Measurements from ENCODE around the gene PCDH12.

Gene PCDH12

DNA sequence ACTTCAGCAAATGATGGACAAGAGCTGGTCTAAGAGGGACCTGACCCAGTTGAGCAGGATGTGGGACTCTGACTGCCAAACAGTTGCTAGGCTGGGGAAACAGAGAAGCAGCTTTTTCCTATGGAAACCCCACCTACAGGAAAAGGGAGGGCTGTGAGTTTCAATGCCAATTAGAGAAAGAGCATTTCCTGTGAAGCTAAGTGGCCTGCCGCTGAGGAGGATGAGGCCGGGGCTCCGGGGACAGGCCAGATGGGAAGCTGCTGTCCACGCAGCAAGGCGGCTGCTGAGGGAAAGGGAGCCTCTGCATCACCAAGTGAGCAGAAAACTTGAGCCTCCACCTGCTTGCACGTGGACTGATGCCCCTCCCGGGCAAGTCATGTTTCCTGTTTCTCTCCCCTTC, at the start of gene PCDH12:
Gene PCDH12, minus strand, starts transcription at position 90 of the 400 bp plus-strand sequence. CDS start 351 bp downstream, outside the sequence.
- FAIRE-seq, result no peak

DNA sequence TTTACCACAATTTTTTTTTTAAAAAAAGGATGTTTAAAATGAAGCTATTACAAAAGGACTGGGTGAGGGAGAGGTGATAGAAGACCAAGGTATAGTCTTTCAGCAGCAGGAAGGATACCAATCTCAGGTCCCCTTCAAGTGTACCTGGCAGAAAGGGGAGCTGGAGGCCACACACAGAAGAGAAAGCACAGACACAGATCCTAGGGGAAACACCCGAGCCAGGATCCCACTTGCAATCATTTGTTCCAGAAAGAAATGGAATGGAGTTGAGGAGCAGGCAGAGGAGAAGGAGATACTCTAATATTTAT, 49.2 kb upstream of the PCDH12 start:
- FAIRE-seq, result no peak

DNA sequence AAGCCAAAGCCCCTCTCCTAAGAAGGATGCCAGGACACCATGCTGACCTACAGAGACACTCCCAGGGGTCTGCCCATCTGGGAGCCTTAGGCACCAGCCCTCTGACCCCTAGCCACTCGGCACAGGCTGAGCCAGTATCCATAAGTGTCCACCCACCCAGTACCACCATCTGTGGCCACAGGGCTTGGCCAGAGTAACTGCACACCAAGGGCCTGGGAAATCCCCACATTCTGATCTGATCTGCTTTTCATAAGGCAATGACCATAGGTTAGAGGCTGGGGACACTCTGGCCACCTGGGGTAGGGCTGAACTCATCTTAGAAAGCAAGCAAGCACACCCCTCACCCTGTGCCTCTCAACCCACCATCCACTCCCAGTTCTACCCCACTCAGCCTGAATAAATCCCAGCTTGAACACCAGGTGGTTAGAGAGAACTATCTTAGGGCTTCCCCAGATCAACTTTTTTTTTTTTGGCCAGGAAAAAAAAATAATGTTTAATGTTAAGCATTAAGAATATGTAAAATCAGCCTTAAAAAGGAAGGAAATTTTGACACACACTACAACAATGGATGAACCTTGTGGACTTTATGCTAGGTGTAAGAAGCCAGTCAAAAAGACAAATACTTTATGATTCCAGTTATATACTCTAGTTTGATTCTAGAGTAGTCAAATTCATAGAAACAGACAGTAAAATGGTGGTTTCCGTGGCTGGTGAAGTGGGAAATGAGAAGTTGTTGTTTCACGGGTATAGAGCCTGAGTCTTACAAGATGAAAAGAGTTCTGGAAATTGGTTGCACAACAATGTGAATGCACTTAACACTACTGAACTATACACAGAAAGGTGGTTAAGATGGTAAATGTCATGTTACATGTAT, 48.6 kb upstream of the PCDH12 start:
- no peak for FAIRE-seq

DNA sequence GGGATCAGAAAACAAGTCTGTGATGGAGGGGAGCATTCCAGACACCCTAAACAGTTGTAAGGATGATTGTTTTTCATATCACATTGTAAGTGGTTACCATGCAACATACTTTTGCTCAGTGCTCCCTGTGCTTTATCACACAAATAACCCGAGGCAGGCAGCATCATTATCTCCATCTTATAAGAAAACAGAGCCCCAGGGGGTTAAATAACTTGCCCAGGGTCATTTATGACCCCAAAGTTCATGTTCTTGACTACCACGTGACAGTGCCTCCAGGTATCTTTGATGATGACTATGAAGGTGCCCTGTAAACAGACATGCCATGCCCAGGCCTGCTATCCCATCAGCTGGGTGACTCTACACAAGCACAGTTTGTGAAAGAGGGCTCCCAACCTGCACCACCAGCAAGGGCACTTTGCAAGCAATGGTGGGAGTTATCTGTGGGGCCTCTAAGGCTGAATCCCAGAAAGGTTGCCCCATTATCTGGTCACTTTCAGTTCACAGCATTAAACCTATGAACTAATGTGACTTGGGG, 45.3 kb upstream of the PCDH12 start:
- FAIRE-seq, result no peak

DNA sequence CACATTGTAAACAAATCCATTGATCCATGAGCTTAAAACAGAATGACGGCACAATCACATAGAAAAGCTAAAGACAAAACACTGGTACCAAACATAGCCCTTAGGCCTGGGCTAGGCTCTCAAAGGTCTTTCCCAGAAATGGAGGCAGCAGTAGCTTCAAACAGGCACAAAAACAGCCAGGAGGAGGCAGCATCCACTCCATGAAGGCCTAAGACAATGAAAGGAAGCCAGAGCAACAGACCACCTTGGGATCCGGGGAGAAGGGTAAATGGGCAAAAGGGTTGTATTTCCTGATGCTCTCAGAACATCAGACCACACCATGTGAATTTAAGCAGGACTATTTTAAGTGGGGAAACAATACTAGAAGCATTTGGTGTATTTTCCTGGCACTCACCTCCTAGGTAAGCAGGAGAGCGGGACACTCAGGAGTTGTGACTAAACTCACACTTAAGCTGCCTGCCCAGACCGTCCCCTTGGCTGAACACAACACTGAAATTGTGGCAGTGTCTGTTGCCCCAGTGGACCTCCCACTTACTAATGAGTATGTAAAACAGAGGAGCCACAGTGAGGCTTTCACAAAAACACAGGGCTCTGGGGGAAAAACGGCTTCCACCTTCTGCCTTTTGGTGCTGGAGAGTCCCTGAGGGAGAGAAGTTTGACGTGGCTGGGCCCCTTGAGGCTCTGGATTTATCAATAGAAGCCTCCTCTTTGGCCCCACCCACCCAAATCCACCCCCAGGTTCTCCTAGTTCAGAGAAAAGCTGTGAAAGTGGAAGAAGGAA, 42.9 kb upstream of the PCDH12 start:
- FAIRE-seq, result no peak

- no peak for FAIRE-seq
Measured at GRCh38 chr5:142000173-142000572, 42.2 kb upstream of the PCDH12 start.

- no peak for FAIRE-seq
Measured at GRCh38 chr5:141997358-141997960, 39.5 kb upstream of the PCDH12 start.

DNA sequence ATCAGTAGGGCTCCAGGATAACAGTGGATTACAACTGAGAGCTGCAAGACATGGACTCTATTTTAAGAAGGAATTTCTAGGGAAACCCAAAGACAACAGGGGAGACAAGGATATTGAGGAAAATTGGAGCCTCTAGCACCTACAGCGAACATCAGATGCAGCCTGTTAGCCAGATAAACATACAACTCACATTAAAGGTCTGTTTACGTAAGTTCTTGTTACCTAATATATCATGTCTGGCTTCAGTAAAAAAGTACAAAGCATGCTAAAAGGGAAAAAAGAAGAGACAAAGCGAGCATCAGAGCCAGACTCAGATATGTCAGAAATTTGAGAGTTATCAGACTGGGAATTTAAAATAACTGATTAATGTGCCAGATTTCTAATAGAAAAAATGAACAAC, 37.7 kb upstream of the PCDH12 start:
- FAIRE-seq, result no peak

DNA sequence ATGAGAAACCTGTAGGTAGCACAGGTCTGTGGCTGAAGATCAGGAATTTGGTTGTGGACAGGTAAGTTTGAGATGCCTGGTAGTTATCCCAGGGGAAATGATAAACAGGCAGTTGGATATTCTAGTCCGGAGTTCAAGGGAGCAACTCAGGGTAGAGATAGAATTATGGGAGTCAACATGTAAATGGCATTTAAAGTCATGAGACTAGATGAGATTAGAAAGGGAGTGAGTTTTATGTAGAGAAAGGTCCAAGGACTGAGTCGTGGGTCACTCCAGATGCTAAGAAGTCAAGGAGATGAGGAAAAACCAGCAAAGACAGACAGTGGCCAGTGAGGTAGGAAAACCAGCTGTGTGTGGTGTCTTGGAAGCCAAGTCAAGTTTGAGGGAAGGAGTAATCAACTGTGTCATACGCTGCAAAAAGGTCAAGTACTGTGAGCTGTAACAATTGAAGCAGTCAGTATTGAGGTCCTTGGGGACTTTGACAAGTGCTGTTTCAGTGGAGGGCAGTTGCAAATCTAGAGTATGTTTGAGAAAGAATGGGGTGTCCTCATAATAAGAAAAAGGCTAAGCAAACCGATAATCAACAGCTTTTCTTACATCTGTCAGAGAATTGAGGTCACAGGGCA, 36.6 kb upstream of the PCDH12 start:
- no peak for FAIRE-seq

DNA sequence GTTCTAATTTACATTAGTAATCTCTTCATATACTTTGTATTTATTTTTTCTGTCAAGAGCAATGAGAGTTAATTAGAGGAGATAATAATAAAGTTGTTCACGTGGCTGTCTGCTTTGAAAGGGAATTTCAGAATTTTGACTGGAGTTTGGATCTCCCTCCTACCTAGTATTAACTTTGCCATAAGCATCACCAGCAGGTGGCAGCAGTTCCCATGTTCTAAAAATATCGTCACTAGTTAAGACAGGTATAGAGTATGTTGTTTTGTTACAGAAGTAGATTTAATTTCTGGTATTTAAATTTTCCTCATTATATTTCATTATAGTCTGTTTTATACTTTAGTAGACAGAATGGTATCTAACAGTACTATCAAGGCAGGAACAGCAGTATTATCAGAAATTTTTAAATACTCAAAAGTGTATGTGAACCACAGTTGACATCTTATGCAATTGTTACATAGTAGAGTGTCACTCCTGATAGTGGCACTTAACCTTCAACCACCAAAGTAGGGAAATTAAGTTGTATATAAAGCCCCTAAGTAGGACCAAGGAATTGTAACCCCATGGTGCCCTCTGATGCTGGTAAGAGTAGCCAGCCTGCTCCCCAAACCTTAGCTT, 34.5 kb upstream of the PCDH12 start:
- peak; percentile 100 for FAIRE-seq

DNA sequence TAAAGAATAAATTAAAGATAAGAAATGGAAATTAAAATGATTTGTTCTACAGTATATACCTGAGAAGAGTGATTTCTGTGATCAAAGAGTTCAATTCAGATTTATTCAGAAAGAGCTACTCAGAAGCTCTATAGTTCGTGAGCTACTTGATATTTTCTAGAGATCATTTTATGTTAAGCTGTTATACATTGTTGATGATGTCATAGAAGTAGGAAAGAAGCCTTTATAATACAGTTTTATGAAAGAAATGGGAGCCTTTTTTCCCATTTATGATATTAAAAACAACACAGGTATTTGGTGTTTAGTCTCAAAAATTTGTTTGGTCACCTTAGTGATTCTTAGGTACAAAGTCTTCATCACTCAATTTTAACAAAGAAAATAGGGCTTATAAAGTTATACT, 31.7 kb upstream of the PCDH12 start:
- FAIRE-seq, result no peak

DNA sequence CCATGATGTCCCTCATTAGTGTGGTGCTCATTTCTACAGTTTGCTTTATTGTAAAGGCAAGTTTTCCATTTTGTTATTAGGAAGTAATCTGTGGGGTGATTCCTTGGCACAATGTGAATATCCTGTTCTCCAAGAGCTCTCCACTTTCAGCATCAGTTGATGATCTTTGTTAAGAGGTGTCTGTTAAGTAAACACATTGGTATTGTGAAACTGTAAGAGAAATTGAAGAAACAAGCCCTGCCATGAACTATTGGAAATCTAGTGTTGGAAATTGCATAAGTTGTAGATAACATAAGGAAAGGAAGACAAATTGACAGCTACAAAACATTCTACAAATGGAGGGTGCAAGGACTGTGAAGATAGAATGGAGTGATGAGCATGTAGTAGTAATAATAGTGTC, 28.1 kb upstream of the PCDH12 start:
- FAIRE-seq, result no peak

- no peak for FAIRE-seq
Measured at GRCh38 chr5:141982626-141983025, 24.6 kb upstream of the PCDH12 start.

DNA sequence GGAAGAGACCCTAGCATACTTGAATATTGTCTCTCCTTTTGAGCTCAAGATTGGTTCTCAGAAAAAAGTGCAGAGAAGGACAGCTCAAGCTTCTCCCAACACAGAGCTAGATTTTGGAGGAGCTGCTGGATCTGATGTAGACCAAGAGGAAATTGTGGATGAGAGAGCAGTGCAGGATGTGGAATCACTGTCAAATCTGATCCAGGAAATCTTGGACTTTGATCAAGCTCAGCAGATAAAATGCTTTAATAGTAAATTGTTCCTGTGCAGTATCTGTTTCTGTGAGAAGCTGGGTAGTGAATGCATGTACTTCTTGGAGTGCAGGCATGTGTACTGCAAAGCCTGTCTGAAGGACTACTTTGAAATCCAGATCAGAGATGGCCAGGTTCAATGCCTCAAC, 20.4 kb upstream of the PCDH12 start:
- FAIRE-seq, result no peak

GRCh38 chr5:141976176-141976575, 18.2 kb upstream of the PCDH12 start:
- no peak for FAIRE-seq

DNA sequence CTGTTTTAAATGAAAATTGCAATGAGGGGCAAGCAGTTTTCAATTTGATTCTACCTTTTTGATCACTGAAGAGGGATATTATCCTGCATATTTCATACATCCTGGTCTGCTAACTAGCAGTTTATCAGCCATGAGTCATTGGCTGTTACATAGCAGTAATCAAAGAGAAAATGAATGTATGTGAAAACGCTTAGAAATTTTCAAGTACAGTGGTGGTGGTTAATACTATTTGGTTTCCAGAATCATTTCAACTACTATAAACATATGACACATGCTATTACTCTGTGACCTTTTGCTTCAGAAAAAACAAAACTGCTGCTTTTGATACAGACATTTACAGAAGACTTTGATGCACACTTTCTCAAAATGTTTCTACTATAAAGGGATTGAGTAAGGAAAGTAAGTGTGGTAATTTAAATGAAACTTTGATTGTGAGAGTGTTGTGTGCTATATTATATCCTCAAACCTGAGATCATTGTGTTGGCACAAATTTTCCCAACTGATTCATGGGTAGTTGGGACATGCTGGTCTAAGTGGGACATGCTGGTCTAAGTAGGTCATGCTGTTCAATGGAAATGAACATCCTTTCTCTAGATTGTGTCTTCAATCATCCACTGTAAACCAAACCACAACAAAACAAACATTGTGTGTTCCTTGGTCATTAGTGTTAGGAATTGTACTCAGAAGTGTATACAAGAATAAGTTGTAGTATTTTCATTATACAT, 16.0 kb upstream of the PCDH12 start:
- no peak for FAIRE-seq

- FAIRE-seq, result no peak
Measured at GRCh38 chr5:141969783-141970771, 12.1 kb upstream of the PCDH12 start.

GRCh38 chr5:141968914-141969608, 11.1 kb upstream of the PCDH12 start, which contains the start of gene RNF14:
Gene RNF14, plus strand, starts transcription at chr5:141969105. Its CDS starts 4,484 bp downstream, at chr5:141973589.
- FAIRE-seq, result no peak

DNA sequence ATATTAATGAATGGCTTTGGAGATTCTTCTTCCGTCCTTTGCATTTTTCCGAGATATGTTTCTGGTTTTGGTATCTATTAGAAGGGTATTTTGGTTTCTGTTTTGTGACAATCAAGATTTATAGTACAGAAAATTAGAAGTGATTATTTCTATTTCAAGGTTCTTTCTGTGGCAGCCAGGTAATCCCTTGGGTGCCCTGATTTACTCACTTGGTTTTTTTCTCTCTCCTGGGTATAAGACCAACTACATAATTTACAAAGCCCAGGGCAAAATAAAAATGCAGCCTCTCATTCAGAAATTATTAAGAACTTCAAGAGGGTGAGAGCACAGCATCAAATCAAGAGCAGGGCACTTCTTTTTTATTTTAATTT, 8.9 kb upstream of the PCDH12 start:
- no peak for FAIRE-seq

All from islet of Langerhans (tissue), 1 donor.